ENCODE results near the gene TEX22.

The TEX22 gene

GRCh38 chr14:105385698-105386365 is 12.5 kb upstream of the TEX22 start:
- DNase-seq = no peak

DNA sequence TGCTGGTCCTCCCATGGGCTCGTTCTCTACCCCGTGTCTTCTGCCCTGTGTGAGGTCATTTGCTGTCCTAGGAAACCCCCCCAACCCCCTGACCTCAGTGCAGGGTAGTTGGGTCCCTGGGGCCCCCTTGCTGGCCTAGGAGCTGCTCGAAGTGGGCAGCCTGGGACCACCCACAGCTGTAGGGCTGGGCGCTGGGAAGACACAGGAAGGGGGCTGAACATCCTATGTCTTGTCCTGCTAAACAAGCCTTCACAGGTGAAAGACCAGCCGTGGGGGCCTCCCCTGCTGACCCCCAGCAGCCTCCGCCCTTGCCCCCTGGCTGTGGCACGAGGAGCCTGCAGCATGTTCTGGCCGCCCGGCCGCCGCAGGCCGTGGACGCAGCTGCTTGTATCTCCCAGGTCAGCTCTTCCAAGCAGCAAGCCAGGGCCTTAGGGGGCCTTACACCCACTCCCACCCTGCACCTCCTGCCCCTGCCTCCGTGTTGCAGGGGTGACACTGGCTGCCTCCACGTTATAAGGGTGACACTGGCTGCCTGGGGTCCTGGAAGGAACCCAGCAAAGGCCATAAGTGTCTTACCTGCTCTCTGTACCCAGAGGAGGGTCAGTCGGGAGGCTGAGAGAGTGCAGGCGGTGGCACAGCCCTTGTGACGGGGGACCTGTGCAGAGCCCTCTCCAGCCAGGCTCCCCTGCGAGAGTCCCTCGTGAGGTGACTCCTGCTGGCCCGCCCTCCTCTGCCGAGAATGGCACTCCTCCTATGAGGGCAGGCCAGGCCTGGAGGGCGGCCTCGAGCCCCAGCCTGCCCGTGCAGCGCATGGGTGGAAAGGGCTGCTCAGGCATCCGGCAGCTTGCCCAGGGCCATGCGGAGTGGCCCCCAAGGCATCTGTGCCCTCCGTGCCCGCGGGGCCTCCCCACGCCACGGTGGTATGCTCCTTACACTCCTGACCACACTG is 11.5 kb upstream of the TEX22 start:
- DNase-seq = no peak

DNA sequence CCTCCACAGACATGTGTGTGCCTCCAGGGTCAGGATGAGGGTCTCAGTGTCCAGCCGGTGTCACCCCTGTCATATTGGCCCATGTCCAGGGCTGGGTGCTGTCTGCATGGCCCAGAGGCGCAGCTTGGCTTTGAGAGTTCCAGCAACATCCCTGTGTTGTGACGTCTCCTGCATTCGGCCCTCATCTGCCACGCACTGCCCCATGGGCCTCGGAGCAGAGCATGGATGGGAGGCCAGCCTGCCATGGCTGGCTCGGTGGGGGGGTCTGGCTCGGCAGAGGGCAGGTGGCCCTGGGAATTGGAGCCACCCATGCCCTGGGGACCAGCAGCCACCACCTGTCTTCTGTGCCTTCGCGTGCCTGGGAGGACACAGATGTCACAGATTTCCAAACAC is 10.8 kb upstream of the TEX22 start:
- DNase-seq = no peak

DNA sequence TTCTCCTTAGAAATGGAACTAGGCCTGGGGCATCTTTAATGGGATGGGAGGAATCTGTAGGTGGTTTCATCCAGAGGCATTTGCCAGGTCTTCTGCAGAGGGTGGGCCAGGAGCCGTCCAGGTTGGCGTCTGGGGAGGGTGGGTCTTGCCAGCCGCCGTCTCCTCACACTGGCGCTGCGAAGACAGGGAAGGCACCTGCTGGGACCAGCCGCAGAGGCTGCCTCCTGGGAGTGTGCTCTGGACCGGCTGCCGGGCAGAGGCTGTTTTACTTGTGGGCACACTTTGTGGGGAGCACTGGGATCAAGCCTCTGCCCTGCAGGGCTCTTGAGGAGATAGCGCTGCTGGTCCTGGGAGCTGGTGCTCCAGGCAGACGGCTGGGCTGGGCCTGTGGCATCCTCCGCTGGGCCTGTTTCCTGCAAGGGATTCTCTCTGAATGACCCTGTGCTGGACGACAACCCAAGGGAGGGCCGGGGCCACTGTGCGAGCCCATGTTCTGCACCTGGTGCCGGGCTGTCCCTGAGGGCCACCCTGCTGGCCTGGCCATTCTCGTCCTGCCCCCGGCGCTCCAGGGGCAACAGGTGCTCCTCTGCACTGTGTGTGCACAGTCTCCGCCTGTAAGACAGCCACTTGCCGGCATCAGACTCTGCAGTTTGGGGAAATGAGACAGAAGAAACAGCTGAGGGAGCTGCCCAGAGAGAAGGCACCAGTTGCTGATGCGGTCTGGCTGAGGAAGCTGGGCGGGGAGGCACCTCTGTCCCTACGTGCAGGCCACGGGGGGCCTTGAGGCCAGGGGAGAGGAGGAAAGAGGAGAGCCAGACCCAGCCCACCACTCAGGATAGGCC is 10.0 kb upstream of the TEX22 start:
- no peak for DNase-seq

GRCh38 chr14:105388976-105389375 is 9.4 kb upstream of the TEX22 start:
- no peak for DNase-seq

GRCh38 chr14:105389534-105389933 is 8.8 kb upstream of the TEX22 start:
- DNase-seq = no peak

DNA sequence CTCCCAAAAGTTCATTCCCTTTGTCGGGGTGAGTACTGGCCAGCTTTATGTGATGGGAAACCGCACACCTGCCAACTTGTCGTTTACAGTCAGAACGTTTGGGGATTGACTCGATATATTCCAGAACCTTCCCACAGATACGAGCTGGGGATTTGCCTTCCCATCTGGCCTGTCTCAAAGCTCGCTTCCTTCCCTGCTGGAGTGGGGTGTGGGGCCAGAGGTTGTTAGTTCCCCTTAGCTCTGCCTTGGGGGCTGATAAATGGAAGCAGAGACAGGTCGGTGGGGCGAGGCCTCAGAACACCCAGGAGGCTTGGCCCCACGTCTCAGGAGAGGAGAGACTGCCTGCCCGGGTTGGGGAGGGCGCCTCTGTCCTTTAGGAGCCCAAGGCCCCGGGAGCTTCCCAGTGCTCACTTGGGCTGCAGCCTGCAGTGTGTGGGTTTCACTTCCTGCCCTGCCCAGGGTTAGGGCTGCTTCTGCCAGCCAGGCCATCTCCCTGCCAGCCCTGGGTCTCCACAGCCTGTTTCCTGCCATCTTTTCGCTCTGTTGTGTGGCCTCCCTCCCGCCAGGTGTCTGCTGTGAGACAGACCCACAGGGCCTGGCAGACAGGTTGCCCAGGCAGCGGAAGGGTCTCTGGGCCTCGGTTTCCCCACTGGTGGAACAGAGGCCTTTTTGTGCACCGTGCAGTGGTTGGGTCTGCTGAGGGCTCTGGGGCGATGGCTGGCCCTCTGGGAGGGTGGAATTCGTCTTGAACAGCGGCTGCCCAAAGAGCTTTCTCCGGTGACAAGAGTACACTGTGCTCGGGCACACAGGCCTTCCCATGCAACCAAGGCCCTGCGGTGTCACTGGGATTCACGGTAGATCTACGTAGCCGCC is 8.1 kb upstream of the TEX22 start:
- no peak for DNase-seq

DNA sequence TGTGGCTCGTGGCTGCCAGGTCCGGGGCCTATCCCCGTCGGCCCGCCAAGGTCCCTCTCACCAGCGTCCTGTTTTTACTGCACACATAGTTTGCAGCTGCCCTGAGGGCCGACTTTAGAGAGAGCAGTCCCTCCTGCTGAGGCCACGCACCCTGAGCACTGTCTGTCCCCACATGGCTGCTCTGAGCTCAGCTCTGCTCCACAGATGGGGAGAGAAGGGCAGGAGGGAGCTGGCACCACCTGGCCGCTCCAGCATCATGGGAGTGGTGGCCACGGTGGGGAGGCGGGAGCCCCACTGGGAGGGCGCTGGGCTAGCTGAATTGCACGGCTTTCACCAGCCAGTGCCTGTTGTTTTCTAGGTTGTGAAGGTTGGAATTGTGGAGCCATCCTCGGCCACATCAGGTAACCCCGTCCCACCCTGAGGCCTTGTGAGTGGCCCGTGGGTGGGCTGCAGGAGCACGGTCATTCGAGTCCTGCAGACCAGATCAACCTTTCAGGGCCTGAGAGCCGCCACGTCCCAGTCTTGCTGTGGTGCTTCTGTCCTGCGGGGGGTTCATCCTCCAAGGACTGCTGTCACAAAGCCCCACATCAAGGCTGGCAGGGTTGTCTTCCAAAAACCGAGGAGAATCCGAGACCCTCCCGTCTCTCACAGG is 7.4 kb upstream of the TEX22 start:
- no peak for DNase-seq

GRCh38 chr14:105391541-105391940 is 6.8 kb upstream of the TEX22 start:
- DNase-seq = no peak

- no peak for DNase-seq
These were observed 5.9 kb upstream of the TEX22 start for GRCh38 chr14:105392131-105393090.

- DNase-seq = no peak
These were observed 5.2 kb upstream of the TEX22 start for GRCh38 chr14:105393151-105393550.

- DNase-seq = no peak
These were observed 3.4 kb upstream of the TEX22 start for GRCh38 chr14:105394714-105395537.

GRCh38 chr14:105395538-105395854 is 2.8 kb upstream of the TEX22 start:
- DNase-seq = no peak

DNA sequence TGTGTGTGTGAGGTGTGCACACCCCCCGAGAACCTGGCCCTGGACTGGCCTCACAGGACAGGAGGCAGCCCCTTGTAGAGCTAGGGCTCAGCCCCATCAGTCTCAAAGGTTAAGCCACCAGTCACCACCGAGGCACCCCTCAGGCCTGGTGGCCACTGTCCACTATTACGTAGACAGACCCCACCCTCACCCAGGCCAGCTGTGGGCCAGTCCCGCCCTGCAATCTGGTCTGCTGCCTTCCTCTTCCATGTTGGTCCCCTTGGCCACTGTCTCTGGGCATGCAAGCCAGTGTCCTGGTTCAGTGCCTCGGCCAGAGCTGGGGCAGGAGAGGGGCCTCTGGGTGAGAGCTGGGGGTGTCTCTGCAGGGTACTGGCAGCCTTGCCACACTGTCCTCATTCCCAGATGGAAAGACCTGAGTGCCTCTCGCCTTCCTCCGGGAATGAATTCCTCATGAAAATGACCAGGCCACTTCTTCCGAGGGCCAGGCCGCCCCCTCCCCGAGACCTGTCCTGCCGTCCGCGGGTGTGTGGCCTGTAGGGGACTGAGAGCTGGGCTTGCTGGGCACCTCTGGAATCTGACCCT is 897 bp upstream of the TEX22 start:
- no peak for DNase-seq

- DNase-seq = peak in 1 of 2 experiments; percentile 59
These were observed 558 bp downstream of the TEX22 start for GRCh38 chr14:105398726-105399465.

DNA sequence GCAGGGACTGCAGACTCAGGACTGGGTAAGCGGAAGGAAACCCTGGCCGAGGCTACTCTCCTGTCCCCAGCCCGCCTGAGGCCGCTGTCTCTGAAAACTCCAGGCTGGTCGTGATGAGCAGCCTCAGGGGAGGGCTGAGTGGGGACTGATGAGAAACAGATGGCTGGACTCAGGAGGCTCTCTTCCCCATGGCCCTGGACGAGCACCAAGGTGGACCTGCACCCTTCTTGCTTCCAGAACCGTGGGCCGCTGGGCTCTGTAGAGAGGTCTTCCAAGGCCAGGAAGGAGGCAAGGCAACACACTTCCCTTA is 1.1 kb downstream of the TEX22 start:
- no peak for DNase-seq

GRCh38 chr14:105400016-105400415 is 1.7 kb downstream of the TEX22 start:
- no peak for DNase-seq

DNA sequence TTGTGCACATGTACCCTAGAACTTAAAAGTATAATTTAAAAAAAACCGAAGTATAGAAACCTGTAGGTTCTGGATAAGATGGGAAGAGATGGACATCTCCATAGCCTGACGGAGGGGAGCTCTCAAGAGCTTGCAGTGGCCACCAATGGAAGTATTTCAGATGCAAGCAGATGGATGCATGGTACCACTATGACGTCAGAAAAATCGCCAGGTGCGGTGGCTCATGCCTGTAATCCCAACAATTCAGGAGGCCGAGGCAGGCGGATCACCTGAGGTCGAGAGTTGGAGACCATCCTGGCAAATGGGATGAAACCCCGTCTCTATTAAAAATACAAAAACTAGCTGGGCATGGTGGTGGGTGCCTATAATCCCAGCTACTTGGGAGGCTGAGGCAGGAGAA is 3.4 kb downstream of the TEX22 start:
- no peak for DNase-seq

DNA sequence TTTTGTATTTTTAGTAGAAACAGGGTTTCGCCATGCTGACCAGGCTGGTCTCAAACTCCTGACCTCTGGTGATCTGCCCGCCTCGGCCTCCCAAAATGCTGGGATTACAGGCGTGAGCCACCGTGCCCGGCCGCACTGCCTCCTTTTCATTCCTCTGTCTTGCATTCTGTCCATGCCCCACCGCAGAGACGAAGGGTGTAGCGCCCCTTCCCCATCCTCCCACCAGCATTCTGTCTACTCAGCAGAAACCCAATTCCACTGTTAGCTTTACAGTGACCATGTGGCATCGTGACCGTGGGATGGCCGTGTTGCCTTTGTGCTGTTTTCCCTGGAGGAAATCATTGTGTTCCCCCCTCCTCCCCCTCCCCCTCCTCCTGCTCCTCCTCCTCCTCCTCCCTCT is 10.3 kb downstream of the TEX22 start:
- DNase-seq = no peak
